Activated CD4-positive, alpha-beta T cell treated with anti-CD3 and anti-CD28 coated beads for 1 hour (primary cell): Measurements from ENCODE around the gene XIRP2.

Experiments used
- DNase-seq: peaks from one replicate; pipeline ENCODE4 v3.0.0-alpha.2; 2020

XIRP2 gene

GRCh38 chr2:166888180-166888579 lies at the start of gene XIRP2:
XIRP2 (plus strand) TSS chr2:166888480; CDS start chr2:166903483, 15,003 bp downstream.
- no peak for DNase-seq

- DNase-seq, result no peak
Measured at GRCh38 chr2:166841152-166841551, 47.1 kb upstream of the XIRP2 start.

- no peak for DNase-seq
Measured at GRCh38 chr2:166841679-166842078, 46.6 kb upstream of the XIRP2 start.

GRCh38 chr2:166844111-166844510 lies 44.2 kb upstream of the XIRP2 start:
- no peak for DNase-seq

GRCh38 chr2:166862468-166863132 lies 25.7 kb upstream of the XIRP2 start:
- no peak for DNase-seq

GRCh38 chr2:166867874-166868514 lies 20.3 kb upstream of the XIRP2 start:
- no peak for DNase-seq

- no peak for DNase-seq
Measured at GRCh38 chr2:166870346-166870745, 17.9 kb upstream of the XIRP2 start.

- no peak for DNase-seq
Measured at GRCh38 chr2:166881177-166881576, 7.1 kb upstream of the XIRP2 start.

GRCh38 chr2:166882851-166883250 lies 5.4 kb upstream of the XIRP2 start:
- no peak for DNase-seq

GRCh38 chr2:166891727-166892126 lies 3.4 kb downstream of the XIRP2 start:
- no peak for DNase-seq

- DNase-seq, result no peak
Measured at GRCh38 chr2:166892397-166892796, 4.1 kb downstream of the XIRP2 start.

GRCh38 chr2:166895243-166895642 lies 7.0 kb downstream of the XIRP2 start:
- DNase-seq, result no peak

GRCh38 chr2:166897666-166898065 lies 9.4 kb downstream of the XIRP2 start:
- no peak for DNase-seq

GRCh38 chr2:166899676-166900075 lies 11.4 kb downstream of the XIRP2 start:
- DNase-seq, result no peak

- no peak for DNase-seq
Measured at GRCh38 chr2:166900700-166901099, 12.4 kb downstream of the XIRP2 start.

GRCh38 chr2:166901336-166901735 lies 13.1 kb downstream of the XIRP2 start:
- DNase-seq, result no peak

GRCh38 chr2:166916987-166917386 lies 28.7 kb downstream of the XIRP2 start:
- no peak for DNase-seq

- no peak for DNase-seq
Measured at GRCh38 chr2:166917415-166917814, 29.1 kb downstream of the XIRP2 start.

GRCh38 chr2:166921261-166921896 lies 33.1 kb downstream of the XIRP2 start:
- no peak for DNase-seq

GRCh38 chr2:166924967-166925366 lies 36.7 kb downstream of the XIRP2 start:
- DNase-seq, result no peak

- DNase-seq, result no peak
Measured at GRCh38 chr2:166926657-166927056, 38.4 kb downstream of the XIRP2 start.

- DNase-seq, result no peak
Measured at GRCh38 chr2:166932032-166932431, 43.8 kb downstream of the XIRP2 start.

GRCh38 chr2:166934817-166935216 lies 46.5 kb downstream of the XIRP2 start:
- no peak for DNase-seq

- DNase-seq, result no peak
Measured at GRCh38 chr2:166942377-166942776, 54.1 kb downstream of the XIRP2 start.
